Spleen (tissue), 3 donors: Measurements from ENCODE around the gene ITIH3.

ENCODE experiments used
- POLR2A ChIP-seq, 3 donors: fragments of 450-650 bp; IDR thresholded peaks; one replicate each; pipeline ENCODE4 v1.5.1; 2017; ENCODE audit warnings: antibody characterized with exemption in 3 of 3, mild to moderate bottlenecking in 1 of 3
- POLR2AphosphoS5 ChIP-seq, 3 donors: sonication (generic); formaldehyde crosslinking; IDR thresholded peaks; one replicate each; pipeline ENCODE4 v1.5.1; 2017; ENCODE audit warnings: antibody characterized with exemption in 3 of 3

GRCh38 chr3:52756141-52756540 lies 38.5 kb upstream of the ITIH3 start:
- TF ChIP-seq POLR2A (IDR thresholded peaks at IDR 0.05) (no peak), POLR2AphosphoS5 (IDR thresholded peaks at IDR 0.05) (no peak)
